Measurements from ENCODE around the gene RALGAPA2. TPM values are rescaled to one million over a fixed set of nuclear protein-coding genes. Genes with fewer than 3 reads are reported as not detected.

Gene RALGAPA2
- total RNA-seq, 4 donors from 2014 or later = 89.7 to 126 (median 97.8) TPM

- Histone ChIP-seq H3K36me3 (peaks cover 0 to 4% of the 10 kb centered on the region in 2 donors), H3K4me3 (replicated peaks in 1 of 3) (no peak overlapping the region), H3K9me3 (no peaks in the 10 kb centered on the region), H3K4me1 (no peaks in the 10 kb centered on the region), H3K27me3 (no peaks in the 10 kb centered on the region), H3K27ac (no peak overlapping the region)
- no peak for DNase-seq
- intact Hi-C loops (cut with DNase I) = no loop called here
- 89 to 93% methylated on average over 5 of the region's 5 CpGs for WGBS, 2 donors
- TF ChIP-seq POLR2A (IDR thresholded peaks at IDR 0.05) = no peak
- TF ChIP-seq CTCF (IDR thresholded peaks at IDR 0.05) = no peak
These were observed 234.9 kb downstream of the RALGAPA2 start for GRCh38 chr20:20477444-20478041.

- TF ChIP-seq CTCF (IDR thresholded peaks at IDR 0.05) = no peak
- TF ChIP-seq POLR2A (IDR thresholded peaks at IDR 0.05) = no peak
- WGBS, 2 donors = 94 to 98% methylated on average over 2 of the region's 2 CpGs
- no peak for DNase-seq
These were observed 235.9 kb downstream of the RALGAPA2 start for GRCh38 chr20:20476504-20476903.

GRCh38 chr20:20473657-20474056 is 238.8 kb downstream of the RALGAPA2 start:
- Histone ChIP-seq H3K9me3 (no peaks in the 10 kb centered on the region), H3K4me3 (replicated peaks in 1 of 3) (no peak overlapping the region), H3K4me1 (no peaks in the 10 kb centered on the region), H3K27me3 (no peaks in the 10 kb centered on the region), H3K27ac (no peak overlapping the region), H3K36me3 (no peaks in the 10 kb centered on the region)
- TF ChIP-seq POLR2A (IDR thresholded peaks at IDR 0.05) (no peak), CTCF (IDR thresholded peaks at IDR 0.05) (no peak)
- no peak for DNase-seq
- intact Hi-C loops (cut with DNase I) = no loop called here

More at GRCh38 chr20:20476504-20476903, 235.9 kb downstream of the RALGAPA2 start:
- intact Hi-C loops (cut with DNase I) = no loop called here
- no peak overlapping the region for H3K4me3 ChIP-seq (replicated peaks in 1 of 3)
- no peaks in the 10 kb centered on the region for H3K27me3 ChIP-seq
- no peaks in the 10 kb centered on the region for H3K9me3 ChIP-seq
- no peak overlapping the region for H3K27ac ChIP-seq
- H3K4me1 ChIP-seq = no peaks in the 10 kb centered on the region
- H3K36me3 ChIP-seq = peaks cover 0 to 4% of the 10 kb centered on the region in 2 donors

- WGBS, 2 donors = 91 to 93% methylated on average over 4 of the region's 4 CpGs
- no peak overlapping the region for H3K4me3 ChIP-seq (replicated peaks in 1 of 3)
- intact Hi-C loops (cut with DNase I) = no loop called here
- no peak overlapping the region for H3K27ac ChIP-seq
- H3K9me3 ChIP-seq = no peaks in the 10 kb centered on the region
- peaks cover 0 to 5% of the 10 kb centered on the region in 2 donors for H3K36me3 ChIP-seq
- H3K27me3 ChIP-seq = no peaks in the 10 kb centered on the region
- TF ChIP-seq CTCF (IDR thresholded peaks at IDR 0.05) = no peak
- no peak for TF ChIP-seq POLR2A (IDR thresholded peaks at IDR 0.05)
- DNase-seq = no peak
- no peaks in the 10 kb centered on the region for H3K4me1 ChIP-seq
These were observed 239.7 kb downstream of the RALGAPA2 start for GRCh38 chr20:20472684-20473274.

- Histone ChIP-seq H3K36me3 (peaks cover 0 to 5% of the 10 kb centered on the region in 2 donors), H3K4me1 (no peaks in the 10 kb centered on the region), H3K4me3 (replicated peaks in 1 of 3) (no peak overlapping the region), H3K9me3 (no peaks in the 10 kb centered on the region), H3K27ac (no peak overlapping the region), H3K27me3 (no peaks in the 10 kb centered on the region)
- WGBS, 2 donors = 75 to 84% methylated on average over 4 of the region's 4 CpGs
- DNase-seq = no peak
- TF ChIP-seq CTCF (IDR thresholded peaks at IDR 0.05) (no peak), POLR2A (IDR thresholded peaks at IDR 0.05) (no peak)
- intact Hi-C loops (cut with DNase I) = no loop called here
These were observed 246.0 kb downstream of the RALGAPA2 start for GRCh38 chr20:20466341-20466879.

Data from thyroid gland (tissue), 4 donors.